ENCODE results near the gene ELP4. TPM values are rescaled to one million over a fixed set of nuclear protein-coding genes. Genes with fewer than 3 reads are reported as not detected.

The ELP4 gene
- total RNA-seq, 1 experiment from 2014 or later = 20.3 TPM

DNA sequence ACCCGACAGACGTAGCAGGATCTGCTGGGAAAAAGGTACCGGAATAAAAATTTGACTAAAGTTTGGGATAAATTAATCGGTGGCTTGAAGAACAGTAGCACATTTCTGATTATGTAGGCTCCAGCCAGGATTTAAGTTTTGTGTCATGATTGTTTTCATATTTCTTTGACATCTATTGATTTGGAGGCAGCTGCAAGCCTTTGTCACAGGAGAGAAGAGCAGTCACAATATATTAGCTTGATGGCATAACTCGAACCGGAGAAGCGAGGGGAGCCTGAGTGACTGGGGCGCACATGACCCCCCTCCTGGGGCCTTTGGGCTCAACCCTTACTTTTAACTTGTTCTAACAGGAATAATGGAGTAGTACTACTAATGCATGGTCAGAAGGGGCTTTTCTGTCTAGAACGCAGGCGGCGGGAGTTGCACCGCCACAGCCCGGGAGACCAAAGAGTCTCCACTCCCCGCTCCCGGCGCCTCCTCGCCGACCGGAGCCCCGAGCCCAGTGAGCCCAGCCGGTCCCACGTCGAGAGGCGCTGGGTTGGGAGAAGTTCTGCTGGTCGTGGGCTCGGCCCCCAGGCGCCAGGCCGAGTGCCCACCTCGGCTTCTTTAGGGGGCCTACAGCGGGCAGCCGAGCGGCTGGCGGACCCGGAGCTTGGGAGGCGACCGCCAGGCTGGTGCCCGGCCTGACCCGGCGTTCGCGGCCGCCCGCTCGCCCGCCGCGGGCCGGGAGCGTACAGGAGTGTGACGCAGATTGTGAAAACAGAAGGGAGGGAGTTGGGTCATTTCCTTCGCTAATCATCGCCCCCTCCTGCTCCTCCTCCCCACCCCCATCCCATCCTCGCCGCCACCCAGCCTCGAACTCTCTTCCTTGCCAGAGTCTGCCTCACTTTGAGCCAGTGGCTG, 317.2 kb downstream of the ELP4 start:
- TF ChIP-seq, protein P1, sequence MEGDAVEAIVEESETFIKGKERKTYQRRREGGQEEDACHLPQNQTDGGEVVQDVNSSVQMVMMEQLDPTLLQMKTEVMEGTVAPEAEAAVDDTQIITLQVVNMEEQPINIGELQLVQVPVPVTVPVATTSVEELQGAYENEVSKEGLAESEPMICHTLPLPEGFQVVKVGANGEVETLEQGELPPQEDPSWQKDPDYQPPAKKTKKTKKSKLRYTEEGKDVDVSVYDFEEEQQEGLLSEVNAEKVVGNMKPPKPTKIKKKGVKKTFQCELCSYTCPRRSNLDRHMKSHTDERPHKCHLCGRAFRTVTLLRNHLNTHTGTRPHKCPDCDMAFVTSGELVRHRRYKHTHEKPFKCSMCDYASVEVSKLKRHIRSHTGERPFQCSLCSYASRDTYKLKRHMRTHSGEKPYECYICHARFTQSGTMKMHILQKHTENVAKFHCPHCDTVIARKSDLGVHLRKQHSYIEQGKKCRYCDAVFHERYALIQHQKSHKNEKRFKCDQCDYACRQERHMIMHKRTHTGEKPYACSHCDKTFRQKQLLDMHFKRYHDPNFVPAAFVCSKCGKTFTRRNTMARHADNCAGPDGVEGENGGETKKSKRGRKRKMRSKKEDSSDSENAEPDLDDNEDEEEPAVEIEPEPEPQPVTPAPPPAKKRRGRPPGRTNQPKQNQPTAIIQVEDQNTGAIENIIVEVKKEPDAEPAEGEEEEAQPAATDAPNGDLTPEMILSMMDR (IDR thresholded peaks at IDR 0.05; ENCODE audit: unreplicated experiment) = no peak
- no peak for DNase-seq
- Mint-ChIP-seq H3K9me3 (ENCODE audit: low read depth, unreplicated experiment) (no peaks in the 10 kb centered on the region), H3K27me3 (ENCODE audit: unreplicated experiment) (peaks cover 78% of the 10 kb centered on the region), H3K27ac (ENCODE audit: unreplicated experiment) (no peak overlapping the region), H3K4me1 (ENCODE audit: low read depth, unreplicated experiment) (no peaks in the 10 kb centered on the region), H3K4me3 (ENCODE audit: low read depth, unreplicated experiment) (no peak overlapping the region), H3K36me3 (ENCODE audit: insufficient read depth, unreplicated experiment) (no peaks in the 10 kb centered on the region)
- CTCF ChIA-PET = no interaction called here
- no TSS peak for BruUV-seq (replicated peaks)
- intact Hi-C loops (cut with micrococcal nuclease; ENCODE audit: unreplicated experiment) = no loop called here

DNA sequence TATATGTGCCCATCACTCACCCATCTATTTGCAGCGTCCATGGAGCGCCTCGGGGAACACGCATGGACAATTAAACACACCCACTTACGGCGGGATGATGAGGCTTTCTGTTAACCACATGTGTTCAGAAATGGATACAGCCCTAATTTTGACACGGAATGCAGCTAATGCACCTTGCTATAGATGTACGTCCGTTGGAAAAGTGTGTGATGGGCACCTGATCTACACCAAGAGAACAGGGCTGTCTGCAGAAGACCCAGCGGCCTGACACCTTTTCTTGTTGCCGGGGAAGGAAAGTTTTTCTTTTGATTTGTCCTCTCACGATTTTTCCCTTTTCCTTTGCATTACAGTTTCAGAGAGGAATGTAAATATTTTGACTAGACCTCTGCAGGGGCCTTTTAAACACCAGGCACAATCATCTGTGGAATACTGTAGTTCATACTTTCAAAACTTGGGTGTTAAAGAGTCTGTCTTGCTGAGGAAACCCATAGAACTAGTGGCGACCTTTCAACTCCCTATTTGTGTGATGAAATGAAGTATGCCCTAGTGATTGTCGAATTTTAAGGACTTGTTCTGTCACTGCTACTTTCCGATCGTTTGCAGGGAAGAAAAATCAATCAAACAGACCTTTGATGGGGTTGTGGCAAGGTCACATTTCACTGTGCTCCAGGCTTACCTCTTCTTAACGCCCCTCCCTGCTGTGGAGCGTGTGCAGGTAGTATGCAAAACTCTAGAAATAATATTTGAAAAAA, 318.1 kb downstream of the ELP4 start:
- H3K4me1 Mint-ChIP-seq (ENCODE audit: low read depth, unreplicated experiment) = no peaks in the 10 kb centered on the region
- no peaks in the 10 kb centered on the region for H3K9me3 Mint-ChIP-seq (ENCODE audit: low read depth, unreplicated experiment)
- TF ChIP-seq, protein P1 (IDR thresholded peaks at IDR 0.05; ENCODE audit: unreplicated experiment) = no peak
- no peak overlapping the region for H3K4me3 Mint-ChIP-seq (ENCODE audit: low read depth, unreplicated experiment)
- peaks cover 70% of the 10 kb centered on the region for H3K27me3 Mint-ChIP-seq (ENCODE audit: unreplicated experiment)
- CTCF ChIA-PET = no interaction called here
- intact Hi-C loops (cut with micrococcal nuclease; ENCODE audit: unreplicated experiment) = no loop called here
- no peak overlapping the region for H3K27ac Mint-ChIP-seq (ENCODE audit: unreplicated experiment)
- BruUV-seq (replicated peaks) = no TSS peak
- DNase-seq = no peak
- H3K36me3 Mint-ChIP-seq (ENCODE audit: insufficient read depth, unreplicated experiment) = no peaks in the 10 kb centered on the region

DNA sequence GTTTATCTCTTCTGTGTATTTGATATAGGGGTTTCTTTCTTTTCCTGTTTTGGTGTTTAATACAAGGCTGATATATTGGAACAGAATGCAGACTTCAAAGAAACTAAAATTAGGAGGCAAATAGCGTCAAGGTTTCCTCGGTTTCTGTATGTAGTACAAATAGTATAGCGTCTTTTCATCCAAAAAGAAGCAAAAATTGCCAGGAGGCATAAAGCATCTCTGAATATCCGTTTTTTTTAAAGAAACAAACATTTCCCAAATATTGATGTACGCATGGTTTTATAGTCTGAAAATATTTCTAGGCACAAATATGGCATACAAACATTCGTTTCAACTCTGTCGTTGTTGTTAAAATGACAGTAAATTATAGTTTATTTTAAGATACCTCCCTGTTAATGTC, 318.6 kb downstream of the ELP4 start:
- CTCF ChIA-PET = no interaction called here
- no peak overlapping the region for H3K4me3 Mint-ChIP-seq (ENCODE audit: low read depth, unreplicated experiment)
- no peaks in the 10 kb centered on the region for H3K9me3 Mint-ChIP-seq (ENCODE audit: low read depth, unreplicated experiment)
- no peaks in the 10 kb centered on the region for H3K4me1 Mint-ChIP-seq (ENCODE audit: low read depth, unreplicated experiment)
- no peaks in the 10 kb centered on the region for H3K36me3 Mint-ChIP-seq (ENCODE audit: insufficient read depth, unreplicated experiment)
- intact Hi-C loops (cut with micrococcal nuclease; ENCODE audit: unreplicated experiment) = no loop called here
- no peak for DNase-seq
- peaks cover 64% of the 10 kb centered on the region for H3K27me3 Mint-ChIP-seq (ENCODE audit: unreplicated experiment)
- no peak overlapping the region for H3K27ac Mint-ChIP-seq (ENCODE audit: unreplicated experiment)
- no TSS peak for BruUV-seq (replicated peaks)
- TF ChIP-seq, protein P1 (IDR thresholded peaks at IDR 0.05; ENCODE audit: unreplicated experiment) = no peak

DNA sequence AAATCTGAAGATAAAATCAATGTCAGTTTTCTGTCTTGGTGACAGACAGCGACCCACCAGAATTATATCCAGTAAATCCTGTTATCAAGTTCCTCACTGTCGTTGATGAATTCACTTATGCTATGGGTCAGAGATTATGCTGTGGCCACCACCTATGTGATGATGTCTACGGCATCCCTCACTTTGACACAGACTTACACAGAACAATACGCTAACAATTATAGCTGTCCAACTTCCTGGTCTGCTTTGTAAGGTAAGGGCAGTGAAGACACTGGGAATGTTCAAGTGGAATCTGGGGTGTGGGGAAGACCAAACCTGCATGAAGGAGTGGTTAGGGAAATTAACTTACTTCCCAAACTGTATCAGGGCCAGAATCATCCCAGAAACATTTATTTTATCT, 320.8 kb downstream of the ELP4 start:
- peaks cover 42% of the 10 kb centered on the region for H3K27me3 Mint-ChIP-seq (ENCODE audit: unreplicated experiment)
- H3K4me3 Mint-ChIP-seq (ENCODE audit: low read depth, unreplicated experiment) = no peak overlapping the region
- TF ChIP-seq, protein P1 (IDR thresholded peaks at IDR 0.05; ENCODE audit: unreplicated experiment) = no peak
- intact Hi-C loops (cut with micrococcal nuclease; ENCODE audit: unreplicated experiment) = no loop called here
- H3K9me3 Mint-ChIP-seq (ENCODE audit: low read depth, unreplicated experiment) = no peaks in the 10 kb centered on the region
- DNase-seq = no peak
- CTCF ChIA-PET = no interaction called here
- BruUV-seq (replicated peaks) = no TSS peak
- H3K27ac Mint-ChIP-seq (ENCODE audit: unreplicated experiment) = no peak overlapping the region
- no peaks in the 10 kb centered on the region for H3K36me3 Mint-ChIP-seq (ENCODE audit: insufficient read depth, unreplicated experiment)
- no peaks in the 10 kb centered on the region for H3K4me1 Mint-ChIP-seq (ENCODE audit: low read depth, unreplicated experiment)
